Measurements from ENCODE around the gene EPHA4.

GRCh38 chr2:221517696-221518151 lies 54.4 kb downstream of the EPHA4 start:
- TF ChIP-seq POLR2A (IDR thresholded peaks at IDR 0.05) (no peak), CTCF (IDR thresholded peaks at IDR 0.05) (no peak), EP300 (IDR thresholded peaks at IDR 0.05) (no peak)
